ENCODE results near the gene VSTM5.
"Not testable (repeated sequence)": the region's sequence is repeated elsewhere in the genome, so short reads cannot be mapped to it uniquely, and the experiment has no call there.

VSTM5 gene, protein sequence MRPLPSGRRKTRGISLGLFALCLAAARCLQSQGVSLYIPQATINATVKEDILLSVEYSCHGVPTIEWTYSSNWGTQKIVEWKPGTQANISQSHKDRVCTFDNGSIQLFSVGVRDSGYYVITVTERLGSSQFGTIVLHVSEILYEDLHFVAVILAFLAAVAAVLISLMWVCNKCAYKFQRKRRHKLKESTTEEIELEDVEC

GRCh38 chr11:93850594-93851018 lies at the start of gene VSTM5:
Gene VSTM5 (minus strand): TSS chr11:93850618. CDS start chr11:93850502, 116 bp downstream.
- Histone ChIP-seq H3K4me1 (ENCODE audit: insufficient read depth, insufficient read length) (no peaks in the 10 kb centered on the region), H3K4me3 (ENCODE audit: insufficient read length, low read depth) (peak within 1 kb of the TSS; percentile 18), H3K27me3 (ENCODE audit: insufficient read depth, insufficient read length) (peaks cover 2% of the 10 kb centered on the region), H3K9me3 (ENCODE audit: insufficient read depth, low read length) (no peaks in the 10 kb centered on the region), H3K36me3 (ENCODE audit: insufficient read depth, insufficient read length, low read length) (no peaks in the 10 kb centered on the region), H3K9ac (ENCODE audit: insufficient read length, low read depth) (no peak within 1 kb of the TSS)
- TF ChIP-seq YY1 (IDR thresholded peaks at IDR 0.05; ENCODE audit: insufficient read depth, insufficient read length) (no peak), SUZ12 (IDR thresholded peaks at IDR 0.05; ENCODE audit: extremely low read depth, insufficient read depth, insufficient read length) (no peak), ZNF274 (IDR thresholded peaks at IDR 0.05; ENCODE audit: low read depth, low read length) (no peak)
- no peak for DNase-seq (ENCODE audit: low read depth, low spot score)

GRCh38 chr11:93895106-93895862 lies 44.9 kb upstream of the VSTM5 start:
- Histone ChIP-seq H3K27me3 (ENCODE audit: insufficient read depth, insufficient read length) (no peaks in the 10 kb centered on the region), H3K9me3 (ENCODE audit: insufficient read depth, low read length) (peaks cover 9% of the 10 kb centered on the region; the same call in 1 of the 2 replicates), H3K4me3 (ENCODE audit: insufficient read length, low read depth) (no peak overlapping the region), H3K4me1 (ENCODE audit: insufficient read depth, insufficient read length) (no peaks in the 10 kb centered on the region), H3K36me3 (ENCODE audit: insufficient read depth, insufficient read length, low read length) (no peaks in the 10 kb centered on the region), H3K9ac (ENCODE audit: insufficient read length, low read depth) (no peak overlapping the region)
- peak; percentile 51 for DNase-seq (ENCODE audit: low read depth, low spot score)
- TF ChIP-seq YY1 (IDR thresholded peaks at IDR 0.05; ENCODE audit: insufficient read depth, insufficient read length) (no peak), SUZ12 (IDR thresholded peaks at IDR 0.05; ENCODE audit: extremely low read depth, insufficient read depth, insufficient read length) (no peak), ZNF274 (IDR thresholded peaks at IDR 0.05; ENCODE audit: low read depth, low read length) (no peak)

- Histone ChIP-seq H3K9ac (ENCODE audit: insufficient read length, low read depth) (no peak overlapping the region), H3K27me3 (ENCODE audit: insufficient read depth, insufficient read length) (no peaks in the 10 kb centered on the region), H3K36me3 (ENCODE audit: insufficient read depth, insufficient read length, low read length) (no peaks in the 10 kb centered on the region), H3K9me3 (ENCODE audit: insufficient read depth, low read length) (peaks cover 11% of the 10 kb centered on the region; the same call in 1 of the 2 replicates), H3K4me1 (ENCODE audit: insufficient read depth, insufficient read length) (no peaks in the 10 kb centered on the region), H3K4me3 (ENCODE audit: insufficient read length, low read depth) (no peak overlapping the region)
- TF ChIP-seq SUZ12 (IDR thresholded peaks at IDR 0.05; ENCODE audit: extremely low read depth, insufficient read depth, insufficient read length): no peak
- no peak for TF ChIP-seq ZNF274 (IDR thresholded peaks at IDR 0.05; ENCODE audit: low read depth, low read length)
- no peak for TF ChIP-seq YY1 (IDR thresholded peaks at IDR 0.05; ENCODE audit: insufficient read depth, insufficient read length)
- DNase-seq (ENCODE audit: low read depth, low spot score): no peak
These were observed 40.1 kb upstream of the VSTM5 start for GRCh38 chr11:93890391-93891051.

- Histone ChIP-seq H3K4me1 (ENCODE audit: insufficient read depth, insufficient read length) (no peaks in the 10 kb centered on the region), H3K9me3 (ENCODE audit: insufficient read depth, low read length) (peaks cover 17% of the 10 kb centered on the region), H3K4me3 (ENCODE audit: insufficient read length, low read depth) (no peak overlapping the region), H3K27me3 (ENCODE audit: insufficient read depth, insufficient read length) (no peaks in the 10 kb centered on the region), H3K9ac (ENCODE audit: insufficient read length, low read depth) (no peak overlapping the region), H3K36me3 (ENCODE audit: insufficient read depth, insufficient read length, low read length) (no peaks in the 10 kb centered on the region)
- no peak for TF ChIP-seq SUZ12 (IDR thresholded peaks at IDR 0.05; ENCODE audit: extremely low read depth, insufficient read depth, insufficient read length)
- TF ChIP-seq ZNF274 (IDR thresholded peaks at IDR 0.05; ENCODE audit: low read depth, low read length): no peak
- TF ChIP-seq YY1 (IDR thresholded peaks at IDR 0.05; ENCODE audit: insufficient read depth, insufficient read length): no peak
- no peak for DNase-seq (ENCODE audit: low read depth, low spot score)
These were observed 36.7 kb upstream of the VSTM5 start for GRCh38 chr11:93887111-93887510.

DNA sequence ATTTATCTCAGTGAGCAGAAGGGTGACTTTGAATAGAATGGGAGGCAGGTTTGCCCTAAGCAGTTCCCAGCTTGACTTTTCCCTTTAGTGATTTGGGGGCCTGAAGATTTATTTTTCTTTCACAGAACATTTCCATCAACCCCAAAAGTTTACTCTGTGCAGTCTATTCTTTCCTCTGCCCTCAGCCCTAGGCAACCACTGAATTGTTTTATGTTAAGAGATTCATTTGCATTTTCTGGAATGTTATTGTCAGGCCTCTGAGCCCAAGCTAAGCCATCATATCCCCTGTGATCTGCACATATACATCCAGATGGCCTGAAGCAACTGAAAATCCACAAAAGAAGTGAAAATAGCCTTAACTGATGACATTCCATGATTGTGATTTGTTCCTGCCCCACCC lies 28.7 kb upstream of the VSTM5 start:
- not testable (repeated sequence) for H3K4me3 ChIP-seq (ENCODE audit: insufficient read length, low read depth); DNase-seq (ENCODE audit: low read depth, low spot score)

GRCh38 chr11:93875637-93876036 lies 25.2 kb upstream of the VSTM5 start:
- Histone ChIP-seq H3K9ac (ENCODE audit: insufficient read length, low read depth) (no peak overlapping the region), H3K4me3 (ENCODE audit: insufficient read length, low read depth) (no peak overlapping the region), H3K27me3 (ENCODE audit: insufficient read depth, insufficient read length) (no peaks in the 10 kb centered on the region), H3K9me3 (ENCODE audit: insufficient read depth, low read length) (peaks cover 5% of the 10 kb centered on the region), H3K36me3 (ENCODE audit: insufficient read depth, insufficient read length, low read length) (no peaks in the 10 kb centered on the region), H3K4me1 (ENCODE audit: insufficient read depth, insufficient read length) (no peaks in the 10 kb centered on the region)
- DNase-seq (ENCODE audit: low read depth, low spot score): no peak
- TF ChIP-seq SUZ12 (IDR thresholded peaks at IDR 0.05; ENCODE audit: extremely low read depth, insufficient read depth, insufficient read length) (no peak), ZNF274 (IDR thresholded peaks at IDR 0.05; ENCODE audit: low read depth, low read length) (no peak), YY1 (IDR thresholded peaks at IDR 0.05; ENCODE audit: insufficient read depth, insufficient read length) (no peak)

More for the DNA sequence above, 28.7 kb upstream of the VSTM5 start:
- H3K9me3 ChIP-seq (ENCODE audit: insufficient read depth, low read length): peaks cover 16% of the 10 kb centered on the region
- not testable (repeated sequence) for H3K9ac ChIP-seq (ENCODE audit: insufficient read length, low read depth); H3K27me3 ChIP-seq (ENCODE audit: insufficient read depth, insufficient read length); H3K36me3 ChIP-seq (ENCODE audit: insufficient read depth, insufficient read length, low read length); H3K4me1 ChIP-seq (ENCODE audit: insufficient read depth, insufficient read length)

- Histone ChIP-seq H3K4me1 (ENCODE audit: insufficient read depth, insufficient read length) (no peaks in the 10 kb centered on the region), H3K27me3 (ENCODE audit: insufficient read depth, insufficient read length) (no peaks in the 10 kb centered on the region), H3K36me3 (ENCODE audit: insufficient read depth, insufficient read length, low read length) (no peaks in the 10 kb centered on the region), H3K4me3 (ENCODE audit: insufficient read length, low read depth) (no peak overlapping the region), H3K9ac (ENCODE audit: insufficient read length, low read depth) (no peak overlapping the region), H3K9me3 (ENCODE audit: insufficient read depth, low read length) (peaks cover 5% of the 10 kb centered on the region)
- TF ChIP-seq ZNF274 (IDR thresholded peaks at IDR 0.05; ENCODE audit: low read depth, low read length) (no peak), SUZ12 (IDR thresholded peaks at IDR 0.05; ENCODE audit: extremely low read depth, insufficient read depth, insufficient read length) (no peak), YY1 (IDR thresholded peaks at IDR 0.05; ENCODE audit: insufficient read depth, insufficient read length) (no peak)
- no peak for DNase-seq (ENCODE audit: low read depth, low spot score)
These were observed 21.1 kb upstream of the VSTM5 start for GRCh38 chr11:93871526-93871925.
